Left colon (tissue), 2 donors: ENCODE results near the gene PSIP1. TPM values are rescaled to one million over a fixed set of nuclear protein-coding genes. Genes with fewer than 3 reads are reported as not detected.
"Not testable (repeated sequence)": the region's sequence is repeated elsewhere in the genome, so short reads cannot be mapped to it uniquely, and the experiment has no call there.

Experiments used
- ATAC-seq: fragments of 200-7000 bp; cut with Tn5 transposase; one replicate; pipeline ENCODE4 v1.9.1; 2020; ENCODE audit warnings: mild to moderate bottlenecking, moderate library complexity
- DNase-seq, 2 donors: peaks; one replicate each; pipeline ENCODE4 v3.0.0-alpha.2; 2020
- intact Hi-C, 2 donors: fragments of 100-400 bp; cut with DNase I in 1 of 2; cut with micrococcal nuclease in 1 of 2; formaldehyde crosslinking; loops; one replicate each; pipeline versions ENCODE4 v1.11.2 to v1.14.0; 2022; cut with DNase I, micrococcal nuclease
- total RNA-seq, 2 donors: library from RNA; stranded (reverse); fragmentation: NEBNext Ultra II Directional; extraction: Animal tissue kit (Norgen Biotek cat#: 25700); gene quantifications; one replicate each; pipeline ENCODE4 v1.2.1, GENCODE V29; 2021
- donor health status: DM: no; HTN: no; CAD: no.
- donor health status: DM: yes; HTN: yes; CAD: no.

The PSIP1 gene
- total RNA-seq, 2 donors from 2014 or later, result 19.7 to 19.9 TPM

GRCh38 chr9:15461056-15461455, 49.7 kb downstream of the PSIP1 start:
- DNase-seq (no peak), ATAC-seq (no peak)
- intact Hi-C loops, result no loop called here

- intact Hi-C loops, result no loop called here
These were observed 56.8 kb downstream of the PSIP1 start for GRCh38 chr9:15453956-15454355.

GRCh38 chr9:15444141-15444540, 66.6 kb downstream of the PSIP1 start:
- ATAC-seq (no peak), DNase-seq (no peak)
- intact Hi-C loops, result no loop called here

More at GRCh38 chr9:15453956-15454355, 56.8 kb downstream of the PSIP1 start:
- ATAC-seq (no peak), DNase-seq (no peak)

GRCh38 chr9:15442264-15442663, 68.5 kb downstream of the PSIP1 start:
- intact Hi-C loops, DNase-seq, ATAC-seq: not testable (repeated sequence)

GRCh38 chr9:15441841-15442240, 68.9 kb downstream of the PSIP1 start:
- ATAC-seq, DNase-seq, intact Hi-C loops: not testable (repeated sequence)

GRCh38 chr9:15438891-15439290, 71.9 kb downstream of the PSIP1 start:
- intact Hi-C loops, result no loop called here
- ATAC-seq (no peak), DNase-seq (no peak)

- ATAC-seq (no peak), DNase-seq (no peak)
- intact Hi-C loops, result no loop called here
These were observed 77.1 kb downstream of the PSIP1 start for GRCh38 chr9:15433661-15434060.

DNA sequence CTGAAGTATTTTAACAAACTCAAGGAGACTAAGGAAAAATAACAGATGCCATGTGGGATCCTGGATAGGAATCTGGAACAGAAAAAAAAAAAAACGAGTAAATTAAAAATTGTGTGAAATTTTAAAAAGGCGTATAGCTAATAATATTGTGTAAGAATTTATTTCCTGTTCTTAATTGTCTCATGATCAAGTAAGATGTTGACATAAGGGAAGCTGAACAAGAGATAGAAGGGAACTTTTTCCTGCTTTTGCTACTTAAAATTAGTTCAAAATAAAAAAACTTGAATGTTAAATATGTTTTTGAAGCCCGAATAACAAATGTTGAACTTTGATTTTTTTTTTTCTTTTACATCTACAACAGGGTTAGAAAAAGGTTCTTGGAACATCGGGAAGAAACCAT, 77.6 kb downstream of the PSIP1 start:
- DNase-seq (no peak), ATAC-seq (no peak)
- intact Hi-C loops, result no loop called here

GRCh38 chr9:15430920-15431844, 79.6 kb downstream of the PSIP1 start:
- ATAC-seq (peak; percentile 89), DNase-seq (peak; percentile 56 to 62)
- intact Hi-C loops, result no loop called here

DNA sequence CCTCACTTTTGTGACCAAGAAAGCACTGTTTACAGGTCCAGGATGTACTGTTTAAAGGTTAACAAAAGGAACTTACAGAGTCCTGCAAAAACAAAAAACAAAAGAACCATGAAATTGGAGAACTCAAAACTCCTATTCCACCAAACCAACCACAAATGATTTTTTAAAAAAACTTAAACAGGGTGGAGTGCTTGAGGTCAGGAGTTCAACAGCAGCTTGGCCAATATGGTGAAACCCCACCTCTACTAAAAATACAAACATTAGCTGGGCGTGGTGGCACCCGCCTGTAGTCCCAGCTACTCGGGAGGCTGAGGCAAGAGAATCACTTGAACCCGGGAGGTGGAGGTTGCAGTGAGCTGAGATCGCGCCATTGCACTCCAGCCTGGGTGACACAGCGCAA, 83.1 kb downstream of the PSIP1 start:
- DNase-seq, intact Hi-C loops, ATAC-seq: not testable (repeated sequence)

GRCh38 chr9:15426019-15426418, 84.8 kb downstream of the PSIP1 start:
- intact Hi-C loops, result no loop called here
- DNase-seq, result no peak
- no peak for ATAC-seq

- peak; percentile 42 for ATAC-seq
- intact Hi-C loops, result loop anchor here in 1 of 2 donors (5.0 kb wide), 1 partner anchor 211 kb away; no protein-coding TSS in a partner anchor
- no peak for DNase-seq
These were observed 87.4 kb downstream of the PSIP1 start for GRCh38 chr9:15423231-15423985.

- intact Hi-C loops, result loop anchor here in 1 of 2 donors (5.0 kb wide), 1 partner anchor 210 kb away; no protein-coding TSS in a partner anchor
- DNase-seq, result peak; percentile 96 to 97
- ATAC-seq, result peak; percentile 94
These were observed 88.2 kb downstream of the PSIP1 start, which contains the start of gene SNAPC3 for GRCh38 chr9:15422372-15423230. SNAPC3 (plus strand) TSS chr9:15422876; CDS start chr9:15422880, 4 bp downstream.

DNA sequence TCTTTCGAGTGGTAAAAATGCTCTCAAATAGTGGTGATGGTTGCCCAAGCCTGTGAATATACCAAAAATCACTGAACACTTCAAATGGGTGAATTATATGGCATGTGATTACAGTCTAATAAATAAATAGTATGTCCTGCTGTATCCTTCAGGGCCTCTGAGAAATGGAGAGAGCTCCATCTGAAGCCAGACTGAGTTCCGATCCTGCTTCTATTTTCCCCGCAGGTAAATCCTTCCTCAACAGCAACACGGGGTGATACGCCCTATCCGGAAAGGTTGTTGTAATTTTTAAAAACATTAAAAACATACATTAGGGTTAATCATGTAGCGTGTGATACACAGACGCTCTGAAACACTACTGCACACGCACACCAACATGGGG, 88.8 kb downstream of the PSIP1 start:
- intact Hi-C loops, result loop anchor here in 1 of 2 donors (5.0 kb wide), 1 partner anchor 210 kb away; no protein-coding TSS in a partner anchor
- no peak for ATAC-seq

GRCh38 chr9:15421532-15421931, 89.2 kb downstream of the PSIP1 start:
- intact Hi-C loops, result loop anchor here in 1 of 2 donors (5.0 kb wide), 1 partner anchor 209 kb away; no protein-coding TSS in a partner anchor
- ATAC-seq (peak; percentile 19), DNase-seq (peak; percentile 29 to 54)

More for the DNA sequence above, 88.8 kb downstream of the PSIP1 start:
- DNase-seq, result no peak

DNA sequence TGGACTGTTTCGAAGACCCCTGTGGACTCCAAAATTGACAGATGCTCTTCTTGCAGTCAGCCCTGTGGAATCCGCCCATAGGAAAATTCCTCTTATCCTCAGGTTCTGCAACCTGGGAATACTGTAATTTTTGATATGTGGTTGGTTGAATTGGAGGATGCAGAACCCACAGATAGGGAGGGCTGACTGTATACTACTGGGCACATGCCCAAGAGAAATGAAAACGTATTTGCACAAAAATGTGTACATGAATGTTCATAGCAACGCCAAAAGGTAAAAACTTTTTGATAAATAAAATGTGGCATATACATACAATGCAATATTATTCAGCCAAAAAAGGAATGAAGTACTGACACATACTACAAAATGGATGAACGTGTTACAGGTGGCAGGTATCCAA, 90.0 kb downstream of the PSIP1 start:
- no peak for DNase-seq
- intact Hi-C loops, result loop anchor here in 1 of 2 donors (5.0 kb wide), 1 partner anchor 208 kb away; no protein-coding TSS in a partner anchor

DNA sequence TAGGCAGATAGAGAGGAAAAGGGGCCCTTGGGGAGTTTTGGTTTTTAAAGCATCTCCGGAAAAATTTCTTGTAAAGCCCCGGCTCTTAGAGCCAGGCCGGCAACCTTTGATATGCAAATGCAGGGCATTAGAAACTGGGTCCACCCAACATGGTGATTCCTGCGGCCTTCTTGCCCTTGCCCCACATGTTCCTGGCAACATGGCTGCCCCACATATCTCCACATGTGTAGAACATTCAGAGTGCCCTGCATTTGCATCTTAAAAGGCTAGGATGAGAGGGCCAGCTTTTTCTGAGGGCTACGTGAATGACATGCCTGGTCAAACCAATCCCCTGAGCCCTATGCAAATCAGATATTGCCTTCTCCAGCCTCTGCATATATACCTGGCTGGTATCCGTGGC, 93.1 kb downstream of the PSIP1 start:
- intact Hi-C loops, result loop anchor here (5.0 to 10.0 kb wide), 2 partner anchors 123 to 135 kb away; no protein-coding TSS in a partner anchor
- ATAC-seq (no peak), DNase-seq (no peak)

More for the DNA sequence above, 90.0 kb downstream of the PSIP1 start:
- ATAC-seq, result no peak

DNA sequence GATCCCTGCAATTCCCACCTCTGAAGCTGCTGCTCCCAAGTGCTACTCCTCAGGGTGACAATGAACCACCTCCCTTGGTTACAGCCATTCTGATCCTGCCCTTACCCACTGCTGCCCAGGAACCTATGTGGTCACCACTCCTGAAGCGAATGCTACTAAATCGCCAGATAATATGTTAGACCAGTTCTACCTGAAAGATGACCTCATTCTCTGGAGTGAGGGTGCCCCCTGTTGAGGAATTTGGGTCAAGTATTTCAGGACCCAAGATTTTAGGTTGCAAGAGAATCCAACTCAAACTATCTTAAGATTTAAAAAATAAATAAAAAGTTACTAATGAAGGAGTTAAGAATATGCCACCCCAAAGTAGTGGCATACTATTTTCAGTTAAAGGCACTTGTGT, 93.9 kb downstream of the PSIP1 start:
- ATAC-seq (peak; percentile 76), DNase-seq (peak in 1 of 2 donors; percentile 59)
- intact Hi-C loops, result loop anchor here (5.0 to 10.0 kb wide), 2 partner anchors 122 to 135 kb away; no protein-coding TSS in a partner anchor
